ENCODE results near the gene ACVR1.

Gene ACVR1

GRCh38 chr2:157856187-157856515 is 20.0 kb downstream of the ACVR1 start:
- no peaks in the 10 kb centered on the region for H3K4me1 ChIP-seq
- no peaks in the 10 kb centered on the region for H3K36me3 ChIP-seq
- H3K27me3 ChIP-seq, result no peaks in the 10 kb centered on the region
- H3K9me3 ChIP-seq, result no peaks in the 10 kb centered on the region
- TF ChIP-seq CTCF (IDR thresholded peaks at IDR 0.05; ENCODE audit: low read depth, low read length), result no peak
- DNase-seq, result no peak
- H3K4me3 ChIP-seq (ENCODE audit: low read depth, low read length), result no peak overlapping the region

GRCh38 chr2:157853820-157854219 is 22.3 kb downstream of the ACVR1 start:
- Histone ChIP-seq H3K9me3 (no peaks in the 10 kb centered on the region), H3K4me1 (no peaks in the 10 kb centered on the region), H3K27me3 (no peaks in the 10 kb centered on the region), H3K4me3 (ENCODE audit: low read depth, low read length) (no peak overlapping the region), H3K36me3 (no peaks in the 10 kb centered on the region)
- DNase-seq, result no peak
- TF ChIP-seq CTCF (IDR thresholded peaks at IDR 0.05; ENCODE audit: low read depth, low read length), result no peak

GRCh38 chr2:157853211-157853610 is 22.9 kb downstream of the ACVR1 start:
- TF ChIP-seq CTCF (IDR thresholded peaks at IDR 0.05; ENCODE audit: low read depth, low read length), result no peak

GRCh38 chr2:157849591-157849990 is 26.5 kb downstream of the ACVR1 start:
- DNase-seq, result no peak
- Histone ChIP-seq H3K4me3 (ENCODE audit: low read depth, low read length) (no peak overlapping the region), H3K27me3 (no peaks in the 10 kb centered on the region), H3K4me1 (no peaks in the 10 kb centered on the region), H3K36me3 (no peaks in the 10 kb centered on the region), H3K9me3 (no peaks in the 10 kb centered on the region)
- no peak for TF ChIP-seq CTCF (IDR thresholded peaks at IDR 0.05; ENCODE audit: low read depth, low read length)

More at GRCh38 chr2:157853211-157853610, 22.9 kb downstream of the ACVR1 start:
- Histone ChIP-seq H3K27me3 (no peaks in the 10 kb centered on the region), H3K9me3 (no peaks in the 10 kb centered on the region), H3K36me3 (no peaks in the 10 kb centered on the region), H3K4me3 (ENCODE audit: low read depth, low read length) (no peak overlapping the region), H3K4me1 (no peaks in the 10 kb centered on the region)
- DNase-seq, result no peak

GRCh38 chr2:157848213-157848612 is 27.9 kb downstream of the ACVR1 start:
- H3K4me1 ChIP-seq, result no peaks in the 10 kb centered on the region
- H3K4me3 ChIP-seq (ENCODE audit: low read depth, low read length), result no peak overlapping the region
- H3K27me3 ChIP-seq, result no peaks in the 10 kb centered on the region
- no peak for TF ChIP-seq CTCF (IDR thresholded peaks at IDR 0.05; ENCODE audit: low read depth, low read length)
- no peaks in the 10 kb centered on the region for H3K36me3 ChIP-seq
- DNase-seq, result no peak
- no peaks in the 10 kb centered on the region for H3K9me3 ChIP-seq

GRCh38 chr2:157845081-157845480 is 31.0 kb downstream of the ACVR1 start:
- Histone ChIP-seq H3K4me1 (no peaks in the 10 kb centered on the region; the same call in 1 of the 2 replicates), H3K27me3 (no peaks in the 10 kb centered on the region), H3K4me3 (ENCODE audit: low read depth, low read length) (no peak overlapping the region), H3K9me3 (no peaks in the 10 kb centered on the region), H3K36me3 (no peaks in the 10 kb centered on the region)
- no peak for TF ChIP-seq CTCF (IDR thresholded peaks at IDR 0.05; ENCODE audit: low read depth, low read length)
- no peak for DNase-seq
